Pancreas (tissue), 10 donors: ENCODE data around the gene LAMC1. TPM values are rescaled to one million over a fixed set of nuclear protein-coding genes. Genes with fewer than 3 reads are reported as not detected.
A peak's percentile ranks its signal among the peaks of the same experiment; 100 is the strongest.

ENCODE experiments used
- ATAC-seq, 4 donors: fragments of 200-7000 bp; cut with Tn5 transposase; one replicate each; pipeline versions ENCODE4 v1.8.0 to v1.9.1; 2020; ENCODE audit warnings: mild to moderate bottlenecking in 4 of 4, moderate library complexity in 4 of 4
- DNase-seq, 6 donors: peaks; one replicate each; pipeline ENCODE4 v3.0.0-alpha.2; 2020
- FAIRE-seq: peaks from 2 replicates; lab custom pipeline; 2012; peaks lifted over from hg19 to GRCh38; lab: Jason Lieb, UNC
- H3K27ac ChIP-seq, 4 donors: fragments of 200-600 bp; sonication (generic); 1 replicate in 3 of 4; 2 replicates in 1 of 4; pipeline versions ENCODE4 v1.5.0 to v1.8.0; 2020
- H3K27me3 ChIP-seq, 4 donors: fragments of 200-600 bp; one replicate each; pipeline ENCODE4 v1.8.0; 2021
- H3K36me3 ChIP-seq, 3 donors: fragments of 200-600 bp; sonication (generic) in 1 of 3; one replicate each; pipeline versions ENCODE4 v1.5.0 to v1.8.0; 2020 to 2021
- H3K4me1 ChIP-seq, 3 donors: fragments of 200-600 bp; one replicate each; pipeline ENCODE4 v1.8.0; 2021
- H3K4me3 ChIP-seq, 4 donors: fragments of 200-600 bp; sonication (generic) in 2 of 4; one replicate each; pipeline versions ENCODE4 v1.5.0 to v1.8.0; 2020 to 2021
- H3K9me3 ChIP-seq, 4 donors: fragments of 200-600 bp; one replicate each; pipeline ENCODE4 v1.8.0; 2021
- WGBS, 2 donors: extraction: QIAGEN DNeasy Blood & Tissue Kit; methylation state at CpG; one replicate each; pipeline ENCODE4 v1.1.7; 2013; 5-methylcytosine and 5-hydroxymethylcytosine counted together
- intact Hi-C, 3 donors: fragments of 100-400 bp; cut with DNase I; formaldehyde crosslinking; loops; one replicate each; pipeline versions ENCODE4 v1.11.1 to v1.14.2; 2022
- polyA plus RNA-seq, 2 donors: library from polyadenylated mRNA; stranded (reverse); fragments of 200-250 nt; gene quantifications; one replicate each; pipeline ENCODE4 v1.2.3, GENCODE V29; 2013
- total RNA-seq, 6 donors: library from RNA; stranded (reverse); fragmentation: NEBNext Ultra II Directional in 4 of 6; extraction: Animal tissue kit (Norgen Biotek cat#: 25700) in 4 of 6; gene quantifications; one replicate each; pipeline versions ENCODE4 v1.2.1 to v1.2.4, GENCODE V29; 2021 to 2023
- TF ChIP-seq, protein P1 (sequence below), 4 donors: fragments of 200-600 bp; sonication (generic) in 3 of 4; IDR thresholded peaks; one replicate each; pipeline versions ENCODE4 v1.5.0 to v1.8.0; 2021; ENCODE audit warnings: antibody characterized with exemption in 4 of 4
- donor health status: healthy with polysubstance abuse.
- donor health status: DM: no; HTN: no; CAD: no; lungs with moderate emphysema.
- donor health status: DM: no; HTN: no; CAD: no.
- donor health status: control.
- donor health status: control.
- donor health status: Bipolar disorder and iron deficiency.
- donor health status: DM: yes; HTN: yes; CAD: no.
- donor health status: DM: no; HTN: no; CAD: no.
- donor health status: DM: no; HTN: no; CAD: no.
- donor health status: DM: yes; HTN: yes; CAD: no.

The LAMC1 gene
- total RNA-seq = 10 to 100 TPM; 16.4 to 50.1 (median 37.0) TPM
- polyA plus RNA-seq = 10 to 100 TPM; 11.2 to 12.3 TPM

DNA sequence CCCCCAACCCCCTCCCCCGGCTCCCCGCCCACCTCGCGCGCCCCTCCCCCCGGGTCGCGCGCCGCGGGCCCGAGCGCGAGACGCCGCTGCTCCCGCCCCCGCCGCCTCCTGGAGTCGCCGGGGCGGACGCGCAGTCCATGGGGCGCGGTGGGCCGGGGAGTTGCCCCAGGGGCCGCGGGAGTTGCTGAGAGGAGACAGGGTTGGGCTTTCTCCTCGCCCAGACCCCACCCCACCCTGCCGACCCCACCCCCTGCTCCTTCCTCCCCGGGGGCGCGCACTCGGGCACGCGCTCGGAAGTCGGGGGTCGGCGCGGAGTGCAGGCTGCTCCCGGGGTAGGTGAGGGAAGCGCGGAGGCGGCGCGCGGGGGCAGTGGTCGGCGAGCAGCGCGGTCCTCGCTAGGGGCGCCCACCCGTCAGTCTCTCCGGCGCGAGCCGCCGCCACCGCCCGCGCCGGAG is at the start of gene LAMC1:
Gene LAMC1 (plus strand): TSS at position 275 of the 455 bp plus-strand sequence. CDS start 297 bp downstream, outside the sequence.
- no peaks in the 10 kb centered on the region for H3K36me3 ChIP-seq
- peaks cover 5 to 33% (median 6%) of the 10 kb centered on the region in 3 donors for H3K4me1 ChIP-seq
- intact Hi-C loops = no loop called here
- 1% methylated on average over 26 to 60 of the region's 65 CpGs for WGBS, 2 donors
- FAIRE-seq = no peak
- peak within 1 kb of the TSS; percentile 64 to 91 (median 83) for H3K4me3 ChIP-seq
- H3K27me3 ChIP-seq = no peaks in the 10 kb centered on the region
- H3K9me3 ChIP-seq = no peaks in the 10 kb centered on the region
- peak within 1 kb of the TSS; percentile 92 to 99 (median 96) for H3K27ac ChIP-seq
- TF ChIP-seq, protein P1, sequence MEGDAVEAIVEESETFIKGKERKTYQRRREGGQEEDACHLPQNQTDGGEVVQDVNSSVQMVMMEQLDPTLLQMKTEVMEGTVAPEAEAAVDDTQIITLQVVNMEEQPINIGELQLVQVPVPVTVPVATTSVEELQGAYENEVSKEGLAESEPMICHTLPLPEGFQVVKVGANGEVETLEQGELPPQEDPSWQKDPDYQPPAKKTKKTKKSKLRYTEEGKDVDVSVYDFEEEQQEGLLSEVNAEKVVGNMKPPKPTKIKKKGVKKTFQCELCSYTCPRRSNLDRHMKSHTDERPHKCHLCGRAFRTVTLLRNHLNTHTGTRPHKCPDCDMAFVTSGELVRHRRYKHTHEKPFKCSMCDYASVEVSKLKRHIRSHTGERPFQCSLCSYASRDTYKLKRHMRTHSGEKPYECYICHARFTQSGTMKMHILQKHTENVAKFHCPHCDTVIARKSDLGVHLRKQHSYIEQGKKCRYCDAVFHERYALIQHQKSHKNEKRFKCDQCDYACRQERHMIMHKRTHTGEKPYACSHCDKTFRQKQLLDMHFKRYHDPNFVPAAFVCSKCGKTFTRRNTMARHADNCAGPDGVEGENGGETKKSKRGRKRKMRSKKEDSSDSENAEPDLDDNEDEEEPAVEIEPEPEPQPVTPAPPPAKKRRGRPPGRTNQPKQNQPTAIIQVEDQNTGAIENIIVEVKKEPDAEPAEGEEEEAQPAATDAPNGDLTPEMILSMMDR (IDR thresholded peaks at IDR 0.05) = no peak
- peak; percentile 57 to 71 (median 66) for ATAC-seq
- peak; percentile 49 to 84 (median 68) for DNase-seq

DNA sequence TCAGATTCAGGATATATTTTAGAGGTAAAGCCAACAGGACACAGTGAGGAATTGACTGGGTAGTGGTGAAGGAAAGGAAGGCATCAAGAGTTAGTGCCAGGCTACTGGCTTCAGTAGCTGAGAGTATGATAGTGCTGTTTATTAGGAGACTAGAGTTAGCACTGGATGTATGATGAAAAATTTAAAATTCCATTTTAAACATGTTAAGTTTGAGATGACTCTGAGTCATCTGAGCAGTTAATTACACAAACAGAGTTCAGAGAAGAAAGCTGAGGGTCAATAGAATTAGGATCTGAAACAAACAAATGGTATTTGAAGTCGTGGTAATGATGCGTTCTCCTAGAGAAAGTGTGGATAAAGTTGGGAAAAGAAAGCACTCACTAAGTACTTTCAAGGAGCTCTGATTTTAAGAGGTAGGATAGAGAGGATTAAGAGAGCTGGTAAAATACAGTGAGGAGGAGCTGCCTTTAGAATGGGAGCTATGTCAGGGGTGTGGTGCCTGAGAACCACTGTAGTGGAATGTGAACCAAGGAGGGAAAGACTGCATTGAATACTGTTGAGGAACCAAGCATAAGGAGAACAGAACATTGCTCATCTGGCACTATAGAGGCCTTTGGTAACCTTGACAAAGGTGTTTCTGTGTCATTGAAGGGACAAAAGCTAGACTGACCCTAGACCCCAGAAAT is 48.6 kb upstream of the LAMC1 start:
- Histone ChIP-seq H3K4me1 (no peaks in the 10 kb centered on the region), H3K36me3 (no peaks in the 10 kb centered on the region), H3K27me3 (no peaks in the 10 kb centered on the region), H3K4me3 (no peak overlapping the region), H3K27ac (no peak overlapping the region), H3K9me3 (no peaks in the 10 kb centered on the region)
- DNase-seq (no peak), FAIRE-seq (no peak), ATAC-seq (no peak)
- intact Hi-C loops = no loop called here
- TF ChIP-seq, protein P1 (IDR thresholded peaks at IDR 0.05) = no peak
- whole genome bisulfite sequencing, 2 donors = 74 to 80% methylated on average over 2 of the region's 2 CpGs

DNA sequence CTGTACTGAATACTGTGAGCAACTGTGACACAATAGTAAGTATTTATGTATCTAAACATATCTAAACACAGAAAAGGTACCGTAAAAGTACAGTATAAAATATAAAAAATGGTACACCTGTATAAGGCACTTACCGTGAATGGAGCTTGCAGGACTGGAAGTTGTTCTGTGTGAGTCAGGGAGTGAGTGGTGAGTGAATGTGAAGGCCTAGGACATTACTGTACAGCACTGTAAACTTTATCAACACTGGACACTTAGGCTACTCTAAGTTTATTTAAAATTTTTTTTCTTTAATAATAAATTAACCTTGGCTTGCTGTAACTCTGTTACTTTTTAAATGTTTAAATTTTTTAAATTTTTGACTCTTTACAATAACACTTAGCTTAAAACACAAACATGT is 45.7 kb upstream of the LAMC1 start:
- Histone ChIP-seq H3K36me3 (no peaks in the 10 kb centered on the region), H3K4me1 (no peaks in the 10 kb centered on the region), H3K27me3 (no peaks in the 10 kb centered on the region), H3K9me3 (no peaks in the 10 kb centered on the region), H3K4me3 (no peak overlapping the region), H3K27ac (no peak overlapping the region)
- FAIRE-seq (no peak), ATAC-seq (no peak), DNase-seq (no peak)
- WGBS, 2 donors = 86 to 87% methylated on average over 2 of the region's 2 CpGs
- TF ChIP-seq, protein P1 (IDR thresholded peaks at IDR 0.05) = no peak
- intact Hi-C loops = no loop called here

DNA sequence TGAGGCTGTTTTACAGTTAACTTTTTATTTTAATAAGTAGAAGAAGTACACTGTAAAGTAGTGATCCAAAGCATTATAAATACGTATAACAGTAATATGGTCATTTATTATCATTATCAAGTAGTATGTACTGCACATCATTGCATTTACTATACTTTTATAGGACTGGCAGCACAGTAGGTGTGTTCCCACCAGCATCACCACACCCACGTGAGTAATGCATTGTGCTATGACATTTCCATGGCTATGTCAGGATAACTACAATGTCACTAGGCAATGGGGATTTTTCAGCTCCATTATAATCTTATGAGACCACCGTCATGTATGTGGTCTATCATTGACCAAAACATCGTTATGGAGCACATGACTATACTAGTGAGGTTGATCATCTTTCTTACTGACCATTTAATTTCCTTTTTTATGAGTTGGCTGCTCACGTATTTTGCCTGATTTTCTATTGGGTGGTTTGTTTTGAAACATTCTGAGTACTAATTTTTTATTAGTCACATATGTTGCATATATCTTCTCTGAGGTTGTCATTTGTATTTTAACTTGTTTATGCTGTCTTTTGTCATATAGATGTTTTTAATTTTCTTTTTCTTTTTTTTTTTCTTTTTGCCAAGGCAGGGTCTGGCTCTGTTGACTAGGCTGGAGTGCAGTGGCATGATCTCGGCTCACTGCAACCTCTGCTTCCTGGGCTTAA is 44.9 kb upstream of the LAMC1 start:
- FAIRE-seq (no peak), ATAC-seq (no peak), DNase-seq (no peak)
- Histone ChIP-seq H3K4me3 (no peak overlapping the region), H3K9me3 (no peaks in the 10 kb centered on the region), H3K36me3 (no peaks in the 10 kb centered on the region), H3K27ac (no peak overlapping the region), H3K4me1 (no peaks in the 10 kb centered on the region), H3K27me3 (no peaks in the 10 kb centered on the region)
- 72 to 87% methylated on average over 6 of the region's 6 CpGs for WGBS, 2 donors
- TF ChIP-seq, protein P1 (IDR thresholded peaks at IDR 0.05) = no peak
- intact Hi-C loops = no loop called here
